H1 (cell line): ENCODE measurements around the gene MRM2. TPM values are rescaled to one million over a fixed set of nuclear protein-coding genes. Genes with fewer than 3 reads are reported as not detected.

Experiments used
- CBX5 ChIP-seq: fragments of 300-800, 300-1000 bp; sonication (generic); IDR thresholded peaks from 2 replicates; pipeline ENCODE4 v1.7.1; 2016; ENCODE audit warnings: antibody characterized with exemption, low read length, low read depth
- FOSL1 ChIP-seq: IDR thresholded peaks from 2 replicates; pipeline ENCODE4 v1.6.1; 2011; ENCODE audit warnings: mild to moderate bottlenecking, low read depth, low read length, moderate library complexity; ENCODE audit not compliant: insufficient read depth
- KDM4A ChIP-seq: IDR thresholded peaks from one replicate; pipeline ENCODE4 v1.7.1; 2012; ENCODE audit warnings: low read depth, mild to moderate bottlenecking, moderate library complexity, low read length, inconsistent platforms; ENCODE audit not compliant: severe bottlenecking
- NRF1 ChIP-seq: IDR thresholded peaks from 2 replicates; pipeline ENCODE4 v1.6.1; 2011; ENCODE audit warnings: mild to moderate bottlenecking, low read depth, low read length, improper control_type of control experiment
- polyA plus RNA-seq, 7 experiments: library from polyadenylated mRNA; depleted of rRNA in 3 of 7; stranded (reverse) in 5 of 7; unstranded in 2 of 7; fragments of >200 nt in 5 of 7; fragments of 200-250 nt in 2 of 7; gene quantifications; 1 replicate in 5 of 7; 2 replicates in 1 of 7; 4 replicates in 1 of 7; pipeline versions ENCODE4 v1.2.1 to v1.2.3, GENCODE V29; 2011 to 2013; ENCODE audit warnings: missing spikeins in 2 of 7, mixed read lengths in 2 of 7
- total RNA-seq: library from RNA; stranded (reverse); fragmentation: NEBNext Ultra II Directional; extraction: Animal tissue kit (Norgen Biotek cat#: 25700); gene quantifications from 2 replicates; pipeline ENCODE4 v1.2.1, GENCODE V29; 2021
- TF ChIP-seq, protein P1 (sequence below): fragments of 300-600 bp; sonication (generic); IDR thresholded peaks from 2 replicates; pipeline ENCODE4 v1.7.1; 2012; ENCODE audit warnings: low read length, moderate library complexity, mild to moderate bottlenecking, inconsistent platforms; ENCODE audit not compliant: insufficient replicate concordance
- TF ChIP-seq, protein P2 (sequence below), 3 experiments: IDR thresholded peaks; 1 replicate in 2 of 3; 2 replicates in 1 of 3; pipeline versions ENCODE4 v1.5.1 to v1.6.1; 2011; ENCODE audit warnings: low read length in 3 of 3, mild to moderate bottlenecking in 3 of 3, inconsistent platforms in 2 of 3, low read depth in 1 of 3, moderate library complexity in 1 of 3; ENCODE audit not compliant: insufficient read depth in 1 of 3; ENCODE audit errors: control extremely low read depth in 1 of 3
- TF ChIP-seq, protein P3 (sequence below): IDR thresholded peaks from 2 replicates; pipeline ENCODE4 v1.6.1; 2011; ENCODE audit warnings: low read length, improper control_type of control experiment

Gene MRM2
- total and polyA plus RNA-seq, 2 of the 8 experiments (the other 6 are each of a cell fraction or from before 2014, with no cell fraction given), result 17.2 to 38.6 TPM

DNA sequence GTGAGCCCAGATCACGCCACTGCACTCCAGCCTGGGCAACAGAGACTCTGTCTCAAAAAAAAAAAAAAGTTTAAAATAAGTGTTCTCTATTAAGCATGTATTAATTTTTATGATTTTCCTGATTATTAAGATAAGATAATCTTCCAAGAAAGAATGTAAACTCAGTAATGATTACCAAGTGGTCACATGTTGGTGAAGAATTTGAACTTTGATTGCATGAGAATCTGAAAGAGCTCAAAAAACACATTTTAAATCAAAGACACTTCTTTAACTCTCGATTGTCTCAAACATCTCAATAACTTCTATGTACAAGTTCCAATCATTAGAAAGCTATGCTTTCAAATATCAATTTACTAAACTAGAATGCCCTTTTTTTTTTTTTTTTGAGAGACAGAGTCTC, 38.4 kb upstream of the MRM2 start (continued):
- TF ChIP-seq, protein P1, sequence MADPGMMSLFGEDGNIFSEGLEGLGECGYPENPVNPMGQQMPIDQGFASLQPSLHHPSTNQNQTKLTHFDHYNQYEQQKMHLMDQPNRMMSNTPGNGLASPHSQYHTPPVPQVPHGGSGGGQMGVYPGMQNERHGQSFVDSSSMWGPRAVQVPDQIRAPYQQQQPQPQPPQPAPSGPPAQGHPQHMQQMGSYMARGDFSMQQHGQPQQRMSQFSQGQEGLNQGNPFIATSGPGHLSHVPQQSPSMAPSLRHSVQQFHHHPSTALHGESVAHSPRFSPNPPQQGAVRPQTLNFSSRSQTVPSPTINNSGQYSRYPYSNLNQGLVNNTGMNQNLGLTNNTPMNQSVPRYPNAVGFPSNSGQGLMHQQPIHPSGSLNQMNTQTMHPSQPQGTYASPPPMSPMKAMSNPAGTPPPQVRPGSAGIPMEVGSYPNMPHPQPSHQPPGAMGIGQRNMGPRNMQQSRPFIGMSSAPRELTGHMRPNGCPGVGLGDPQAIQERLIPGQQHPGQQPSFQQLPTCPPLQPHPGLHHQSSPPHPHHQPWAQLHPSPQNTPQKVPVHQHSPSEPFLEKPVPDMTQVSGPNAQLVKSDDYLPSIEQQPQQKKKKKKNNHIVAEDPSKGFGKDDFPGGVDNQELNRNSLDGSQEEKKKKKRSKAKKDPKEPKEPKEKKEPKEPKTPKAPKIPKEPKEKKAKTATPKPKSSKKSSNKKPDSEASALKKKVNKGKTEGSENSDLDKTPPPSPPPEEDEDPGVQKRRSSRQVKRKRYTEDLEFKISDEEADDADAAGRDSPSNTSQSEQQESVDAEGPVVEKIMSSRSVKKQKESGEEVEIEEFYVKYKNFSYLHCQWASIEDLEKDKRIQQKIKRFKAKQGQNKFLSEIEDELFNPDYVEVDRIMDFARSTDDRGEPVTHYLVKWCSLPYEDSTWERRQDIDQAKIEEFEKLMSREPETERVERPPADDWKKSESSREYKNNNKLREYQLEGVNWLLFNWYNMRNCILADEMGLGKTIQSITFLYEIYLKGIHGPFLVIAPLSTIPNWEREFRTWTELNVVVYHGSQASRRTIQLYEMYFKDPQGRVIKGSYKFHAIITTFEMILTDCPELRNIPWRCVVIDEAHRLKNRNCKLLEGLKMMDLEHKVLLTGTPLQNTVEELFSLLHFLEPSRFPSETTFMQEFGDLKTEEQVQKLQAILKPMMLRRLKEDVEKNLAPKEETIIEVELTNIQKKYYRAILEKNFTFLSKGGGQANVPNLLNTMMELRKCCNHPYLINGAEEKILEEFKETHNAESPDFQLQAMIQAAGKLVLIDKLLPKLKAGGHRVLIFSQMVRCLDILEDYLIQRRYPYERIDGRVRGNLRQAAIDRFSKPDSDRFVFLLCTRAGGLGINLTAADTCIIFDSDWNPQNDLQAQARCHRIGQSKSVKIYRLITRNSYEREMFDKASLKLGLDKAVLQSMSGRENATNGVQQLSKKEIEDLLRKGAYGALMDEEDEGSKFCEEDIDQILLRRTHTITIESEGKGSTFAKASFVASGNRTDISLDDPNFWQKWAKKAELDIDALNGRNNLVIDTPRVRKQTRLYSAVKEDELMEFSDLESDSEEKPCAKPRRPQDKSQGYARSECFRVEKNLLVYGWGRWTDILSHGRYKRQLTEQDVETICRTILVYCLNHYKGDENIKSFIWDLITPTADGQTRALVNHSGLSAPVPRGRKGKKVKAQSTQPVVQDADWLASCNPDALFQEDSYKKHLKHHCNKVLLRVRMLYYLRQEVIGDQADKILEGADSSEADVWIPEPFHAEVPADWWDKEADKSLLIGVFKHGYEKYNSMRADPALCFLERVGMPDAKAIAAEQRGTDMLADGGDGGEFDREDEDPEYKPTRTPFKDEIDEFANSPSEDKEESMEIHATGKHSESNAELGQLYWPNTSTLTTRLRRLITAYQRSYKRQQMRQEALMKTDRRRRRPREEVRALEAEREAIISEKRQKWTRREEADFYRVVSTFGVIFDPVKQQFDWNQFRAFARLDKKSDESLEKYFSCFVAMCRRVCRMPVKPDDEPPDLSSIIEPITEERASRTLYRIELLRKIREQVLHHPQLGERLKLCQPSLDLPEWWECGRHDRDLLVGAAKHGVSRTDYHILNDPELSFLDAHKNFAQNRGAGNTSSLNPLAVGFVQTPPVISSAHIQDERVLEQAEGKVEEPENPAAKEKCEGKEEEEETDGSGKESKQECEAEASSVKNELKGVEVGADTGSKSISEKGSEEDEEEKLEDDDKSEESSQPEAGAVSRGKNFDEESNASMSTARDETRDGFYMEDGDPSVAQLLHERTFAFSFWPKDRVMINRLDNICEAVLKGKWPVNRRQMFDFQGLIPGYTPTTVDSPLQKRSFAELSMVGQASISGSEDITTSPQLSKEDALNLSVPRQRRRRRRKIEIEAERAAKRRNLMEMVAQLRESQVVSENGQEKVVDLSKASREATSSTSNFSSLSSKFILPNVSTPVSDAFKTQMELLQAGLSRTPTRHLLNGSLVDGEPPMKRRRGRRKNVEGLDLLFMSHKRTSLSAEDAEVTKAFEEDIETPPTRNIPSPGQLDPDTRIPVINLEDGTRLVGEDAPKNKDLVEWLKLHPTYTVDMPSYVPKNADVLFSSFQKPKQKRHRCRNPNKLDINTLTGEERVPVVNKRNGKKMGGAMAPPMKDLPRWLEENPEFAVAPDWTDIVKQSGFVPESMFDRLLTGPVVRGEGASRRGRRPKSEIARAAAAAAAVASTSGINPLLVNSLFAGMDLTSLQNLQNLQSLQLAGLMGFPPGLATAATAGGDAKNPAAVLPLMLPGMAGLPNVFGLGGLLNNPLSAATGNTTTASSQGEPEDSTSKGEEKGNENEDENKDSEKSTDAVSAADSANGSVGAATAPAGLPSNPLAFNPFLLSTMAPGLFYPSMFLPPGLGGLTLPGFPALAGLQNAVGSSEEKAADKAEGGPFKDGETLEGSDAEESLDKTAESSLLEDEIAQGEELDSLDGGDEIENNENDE, result no peak
- TF ChIP-seq KDM4A, result no peak
- TF ChIP-seq, protein P2, sequence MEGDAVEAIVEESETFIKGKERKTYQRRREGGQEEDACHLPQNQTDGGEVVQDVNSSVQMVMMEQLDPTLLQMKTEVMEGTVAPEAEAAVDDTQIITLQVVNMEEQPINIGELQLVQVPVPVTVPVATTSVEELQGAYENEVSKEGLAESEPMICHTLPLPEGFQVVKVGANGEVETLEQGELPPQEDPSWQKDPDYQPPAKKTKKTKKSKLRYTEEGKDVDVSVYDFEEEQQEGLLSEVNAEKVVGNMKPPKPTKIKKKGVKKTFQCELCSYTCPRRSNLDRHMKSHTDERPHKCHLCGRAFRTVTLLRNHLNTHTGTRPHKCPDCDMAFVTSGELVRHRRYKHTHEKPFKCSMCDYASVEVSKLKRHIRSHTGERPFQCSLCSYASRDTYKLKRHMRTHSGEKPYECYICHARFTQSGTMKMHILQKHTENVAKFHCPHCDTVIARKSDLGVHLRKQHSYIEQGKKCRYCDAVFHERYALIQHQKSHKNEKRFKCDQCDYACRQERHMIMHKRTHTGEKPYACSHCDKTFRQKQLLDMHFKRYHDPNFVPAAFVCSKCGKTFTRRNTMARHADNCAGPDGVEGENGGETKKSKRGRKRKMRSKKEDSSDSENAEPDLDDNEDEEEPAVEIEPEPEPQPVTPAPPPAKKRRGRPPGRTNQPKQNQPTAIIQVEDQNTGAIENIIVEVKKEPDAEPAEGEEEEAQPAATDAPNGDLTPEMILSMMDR (IDR thresholded peaks at IDR 0.05; ENCODE audit: control extremely low read depth in 1 of 3, insufficient read depth in 1 of 3, low read depth in 1 of 3, low read length in 3 of 3), result no peak
- TF ChIP-seq, protein P3, sequence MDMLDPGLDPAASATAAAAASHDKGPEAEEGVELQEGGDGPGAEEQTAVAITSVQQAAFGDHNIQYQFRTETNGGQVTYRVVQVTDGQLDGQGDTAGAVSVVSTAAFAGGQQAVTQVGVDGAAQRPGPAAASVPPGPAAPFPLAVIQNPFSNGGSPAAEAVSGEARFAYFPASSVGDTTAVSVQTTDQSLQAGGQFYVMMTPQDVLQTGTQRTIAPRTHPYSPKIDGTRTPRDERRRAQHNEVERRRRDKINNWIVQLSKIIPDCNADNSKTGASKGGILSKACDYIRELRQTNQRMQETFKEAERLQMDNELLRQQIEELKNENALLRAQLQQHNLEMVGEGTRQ, result no peak
- no peak for TF ChIP-seq FOSL1
- no peak for TF ChIP-seq NRF1
- TF ChIP-seq CBX5, result no peak
